ENCODE results near the gene PROX1. TPM values are rescaled to one million over a fixed set of nuclear protein-coding genes. Genes with fewer than 3 reads are reported as not detected.

Gene PROX1
- total RNA-seq, 1 experiment from 2014 or later = 3.8 TPM

GRCh38 chr1:214028095-214028494, 40.3 kb downstream of the PROX1 start:
- ATAC-seq = no peak
- no peak for TF ChIP-seq CREB1 (CRISPR knock-in tag; IDR thresholded peaks at IDR 0.05)
- TF ChIP-seq ARID4B (CRISPR knock-in tag; IDR thresholded peaks at IDR 0.05; ENCODE audit: borderline replicate concordance) = no peak
- no peak for TF ChIP-seq E2F5 (CRISPR knock-in tag; IDR thresholded peaks at IDR 0.05)
- TF ChIP-seq NR2C2 (CRISPR knock-in tag; IDR thresholded peaks at IDR 0.05) = no peak
- TF ChIP-seq ZNF416 (CRISPR knock-in tag; IDR thresholded peaks at IDR 0.05) = no peak
- no peak for TF ChIP-seq ZNF138 (CRISPR knock-in tag; conservative IDR thresholded peaks at IDR 0.05)
- TF ChIP-seq SOX15 (CRISPR knock-in tag; IDR thresholded peaks at IDR 0.05) = no peak
- no peak for TF ChIP-seq GTF2I (CRISPR knock-in tag; conservative IDR thresholded peaks at IDR 0.05)
- TF ChIP-seq USF1 (CRISPR knock-in tag; IDR thresholded peaks at IDR 0.05) = no peak
- TF ChIP-seq MXD4 (CRISPR knock-in tag; IDR thresholded peaks at IDR 0.05; ENCODE audit: borderline replicate concordance) = no peak
- no peak for TF ChIP-seq ATF2 (CRISPR knock-in tag; IDR thresholded peaks at IDR 0.05; ENCODE audit: borderline replicate concordance, low read depth)
- TF ChIP-seq ZBTB43 (CRISPR knock-in tag; IDR thresholded peaks at IDR 0.05) = no peak
- TF ChIP-seq RELA (CRISPR knock-in tag; IDR thresholded peaks at IDR 0.05; ENCODE audit: borderline replicate concordance) = no peak
- TF ChIP-seq PRRX2 (CRISPR knock-in tag; IDR thresholded peaks at IDR 0.05) = no peak
- Mint-ChIP-seq H3K4me1 (peaks cover 71% of the 10 kb centered on the region), H3K36me3 (no peaks in the 10 kb centered on the region), H3K27ac (peak overlapping the region; percentile 26; the same call in 1 of the 2 replicates), H3K4me3 (no peak overlapping the region), H3K27me3 (ENCODE audit: low read depth) (no peaks in the 10 kb centered on the region; the same call in 1 of the 2 replicates), H3K9me3 (no peaks in the 10 kb centered on the region)
- ChIA-PET POLR2A (no interaction called here), CTCF (interaction anchor here (1.0 to 1.4 kb wide), 3 partner anchors 40 to 304 kb away, joined by 3 to 7 read pairs (median 3); partner anchors contain the start of gene PROX1)
- no peak for DNase-seq (ENCODE audit: low spot score)

- TF ChIP-seq GABPB1 (CRISPR knock-in tag; IDR thresholded peaks at IDR 0.05) (peak; percentile 16; the same call in 1 of the 2 replicates), PRRX2 (CRISPR knock-in tag; IDR thresholded peaks at IDR 0.05) (no peak)
- no peak for ATAC-seq
- Mint-ChIP-seq H3K4me1 (peaks cover 71% of the 10 kb centered on the region), H3K27me3 (ENCODE audit: low read depth) (no peaks in the 10 kb centered on the region; the same call in 1 of the 2 replicates), H3K36me3 (no peaks in the 10 kb centered on the region), H3K9me3 (no peaks in the 10 kb centered on the region), H3K27ac (no peak overlapping the region), H3K4me3 (no peak overlapping the region)
- no peak for DNase-seq (ENCODE audit: low spot score)
- POLR2A ChIA-PET = no interaction called here
- CTCF ChIA-PET = interaction anchor here (0.5 kb wide), 1 partner anchor 48 kb away, joined by 3 read pairs; no protein-coding TSS in a partner anchor
Observed at GRCh38 chr1:214028649-214029406, 41.1 kb downstream of the PROX1 start.

Data from WTC11 (cell line).